Measurements from ENCODE around the gene APIP.

DNA sequence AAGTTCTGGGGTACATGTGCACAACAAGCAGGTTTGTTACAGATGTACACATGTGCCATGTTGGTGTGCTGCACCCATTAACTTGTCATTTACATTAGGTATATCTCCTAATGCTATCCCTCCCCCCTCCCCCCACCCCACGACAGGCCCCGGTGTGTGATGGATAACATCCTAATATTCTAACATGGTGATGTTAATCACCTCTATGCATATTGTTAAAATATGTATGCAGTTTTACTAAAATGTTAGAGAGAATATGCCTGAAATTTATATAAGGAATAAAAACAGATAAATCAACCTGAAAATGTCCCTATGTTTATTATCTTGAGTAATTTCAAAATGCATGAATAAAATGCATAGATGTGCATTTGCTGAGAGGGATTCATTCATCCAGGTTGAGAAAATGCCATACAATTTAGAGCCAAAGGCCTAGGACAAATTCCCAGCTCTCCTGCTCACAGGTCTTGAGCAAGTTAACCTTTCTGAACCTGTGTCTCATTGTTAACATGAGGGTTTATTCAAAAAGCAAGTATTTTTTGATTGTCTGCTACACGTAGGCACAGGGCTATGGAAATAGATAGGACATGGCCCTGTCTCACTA, 38.7 kb downstream of the APIP start:
- TF ChIP-seq, protein P1, sequence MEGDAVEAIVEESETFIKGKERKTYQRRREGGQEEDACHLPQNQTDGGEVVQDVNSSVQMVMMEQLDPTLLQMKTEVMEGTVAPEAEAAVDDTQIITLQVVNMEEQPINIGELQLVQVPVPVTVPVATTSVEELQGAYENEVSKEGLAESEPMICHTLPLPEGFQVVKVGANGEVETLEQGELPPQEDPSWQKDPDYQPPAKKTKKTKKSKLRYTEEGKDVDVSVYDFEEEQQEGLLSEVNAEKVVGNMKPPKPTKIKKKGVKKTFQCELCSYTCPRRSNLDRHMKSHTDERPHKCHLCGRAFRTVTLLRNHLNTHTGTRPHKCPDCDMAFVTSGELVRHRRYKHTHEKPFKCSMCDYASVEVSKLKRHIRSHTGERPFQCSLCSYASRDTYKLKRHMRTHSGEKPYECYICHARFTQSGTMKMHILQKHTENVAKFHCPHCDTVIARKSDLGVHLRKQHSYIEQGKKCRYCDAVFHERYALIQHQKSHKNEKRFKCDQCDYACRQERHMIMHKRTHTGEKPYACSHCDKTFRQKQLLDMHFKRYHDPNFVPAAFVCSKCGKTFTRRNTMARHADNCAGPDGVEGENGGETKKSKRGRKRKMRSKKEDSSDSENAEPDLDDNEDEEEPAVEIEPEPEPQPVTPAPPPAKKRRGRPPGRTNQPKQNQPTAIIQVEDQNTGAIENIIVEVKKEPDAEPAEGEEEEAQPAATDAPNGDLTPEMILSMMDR (IDR thresholded peaks at IDR 0.05 in 4 of 5, conservative IDR thresholded peaks at IDR 0.05 in 1 of 5) = no peak
- TF ChIP-seq POLR2A (IDR thresholded peaks at IDR 0.05) = no peak
